ENCODE results near the gene JMJD6.

GRCh38 chr17:76704805-76705204 lies 21.6 kb downstream of the JMJD6 start:
- TF ChIP-seq, protein P1, sequence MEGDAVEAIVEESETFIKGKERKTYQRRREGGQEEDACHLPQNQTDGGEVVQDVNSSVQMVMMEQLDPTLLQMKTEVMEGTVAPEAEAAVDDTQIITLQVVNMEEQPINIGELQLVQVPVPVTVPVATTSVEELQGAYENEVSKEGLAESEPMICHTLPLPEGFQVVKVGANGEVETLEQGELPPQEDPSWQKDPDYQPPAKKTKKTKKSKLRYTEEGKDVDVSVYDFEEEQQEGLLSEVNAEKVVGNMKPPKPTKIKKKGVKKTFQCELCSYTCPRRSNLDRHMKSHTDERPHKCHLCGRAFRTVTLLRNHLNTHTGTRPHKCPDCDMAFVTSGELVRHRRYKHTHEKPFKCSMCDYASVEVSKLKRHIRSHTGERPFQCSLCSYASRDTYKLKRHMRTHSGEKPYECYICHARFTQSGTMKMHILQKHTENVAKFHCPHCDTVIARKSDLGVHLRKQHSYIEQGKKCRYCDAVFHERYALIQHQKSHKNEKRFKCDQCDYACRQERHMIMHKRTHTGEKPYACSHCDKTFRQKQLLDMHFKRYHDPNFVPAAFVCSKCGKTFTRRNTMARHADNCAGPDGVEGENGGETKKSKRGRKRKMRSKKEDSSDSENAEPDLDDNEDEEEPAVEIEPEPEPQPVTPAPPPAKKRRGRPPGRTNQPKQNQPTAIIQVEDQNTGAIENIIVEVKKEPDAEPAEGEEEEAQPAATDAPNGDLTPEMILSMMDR (IDR thresholded peaks at IDR 0.05) = no peak
- no peak for TF ChIP-seq POLR2A (IDR thresholded peaks at IDR 0.05)

All from adrenal gland (tissue), 5 donors.